Measurements from ENCODE around the gene MRPL28. TPM values are rescaled to one million over a fixed set of nuclear protein-coding genes. Genes with fewer than 3 reads are reported as not detected.
"Not testable (repeated sequence)": the region's sequence is repeated elsewhere in the genome, so short reads cannot be mapped to it uniquely, and the experiment has no call there.

The MRPL28 gene
- total and polyA plus RNA-seq, 10 donors, result 38.0 to 108 (median 55.8) TPM

- TF ChIP-seq CTCF (IDR thresholded peaks at IDR 0.05 in 8 of 11, conservative IDR thresholded peaks at IDR 0.05 in 3 of 11) (no peak), POLR2A (IDR thresholded peaks at IDR 0.05) (no peak), POLR2AphosphoS5 (IDR thresholded peaks at IDR 0.05) (no peak)
Measured at GRCh38 chr16:339680-340079, 30.7 kb downstream of the MRPL28 start.

GRCh38 chr16:337975-338575, 32.3 kb downstream of the MRPL28 start:
- H3K4me1 ChIP-seq, result peaks cover 5 to 94% (median 54%) of the 10 kb centered on the region in 6 donors
- WGBS, 5 donors, result 68 to 83% (median 78%) methylated on average over 19 to 21 of the region's 21 CpGs
- H3K9me3 ChIP-seq, result no peaks in the 10 kb centered on the region
- intact Hi-C loops (cut with DNase I; ENCODE audit: low total_unique reads), result no loop called here
- no peak for TF ChIP-seq POLR2A (IDR thresholded peaks at IDR 0.05)
- no peaks in the 10 kb centered on the region for H3K27me3 ChIP-seq (replicated peaks in 1 of 7)
- H3K27ac ChIP-seq, result peak overlapping the region in 3 of 8 donors; percentile 17 to 66 (median 64)
- DNase-seq, result no peak
- H3K36me3 ChIP-seq, result peaks cover 0 to 22% (median 0%) of the 10 kb centered on the region in 6 donors
- H3K4me3 ChIP-seq, result no peak overlapping the region

More at GRCh38 chr16:339680-340079, 30.7 kb downstream of the MRPL28 start:
- intact Hi-C loops (cut with DNase I; ENCODE audit: low total_unique reads), result no loop called here
- Histone ChIP-seq H3K27ac (peak overlapping the region in 5 of 8 donors; percentile 18 to 67 (median 60)), H3K4me1 (peaks cover 5 to 95% (median 59%) of the 10 kb centered on the region in 6 donors), H3K9me3 (no peaks in the 10 kb centered on the region), H3K36me3 (peaks cover 0 to 38% (median 6%) of the 10 kb centered on the region in 6 donors), H3K4me3 (no peak overlapping the region), H3K27me3 (replicated peaks in 1 of 7) (no peaks in the 10 kb centered on the region)
- 19 to 32% (median 26%) methylated on average over 5 of the region's 5 CpGs for WGBS, 5 donors
- peak; percentile 79 for DNase-seq

GRCh38 chr16:337437-337836, 32.9 kb downstream of the MRPL28 start:
- H3K4me1 ChIP-seq, result peaks cover 5 to 93% (median 52%) of the 10 kb centered on the region in 6 donors
- no peaks in the 10 kb centered on the region for H3K27me3 ChIP-seq (replicated peaks in 1 of 7)
- TF ChIP-seq CTCF (IDR thresholded peaks at IDR 0.05 in 8 of 11, conservative IDR thresholded peaks at IDR 0.05 in 3 of 11), result no peak
- TF ChIP-seq POLR2A (IDR thresholded peaks at IDR 0.05), result no peak
- no peak for TF ChIP-seq POLR2AphosphoS5 (IDR thresholded peaks at IDR 0.05)
- intact Hi-C loops (cut with DNase I; ENCODE audit: low total_unique reads), result no loop called here
- 71 to 90% (median 84%) methylated on average over 6 to 10 of the region's 10 CpGs for WGBS, 5 donors
- H3K4me3 ChIP-seq, result no peak overlapping the region
- no peaks in the 10 kb centered on the region for H3K9me3 ChIP-seq
- peaks cover 0 to 15% (median 0%) of the 10 kb centered on the region in 6 donors for H3K36me3 ChIP-seq
- no peak for DNase-seq
- H3K27ac ChIP-seq, result peak overlapping the region in 3 of 8 donors; percentile 17 to 66 (median 64)

- Histone ChIP-seq H3K36me3 (peaks cover 0 to 5% (median 0%) of the 10 kb centered on the region in 6 donors), H3K4me3 (peak overlapping the region in 1 of 8 donors; percentile 17), H3K4me1 (peaks cover 5 to 95% (median 52%) of the 10 kb centered on the region in 6 donors), H3K27me3 (replicated peaks in 1 of 7) (no peaks in the 10 kb centered on the region), H3K27ac (peak overlapping the region in 5 of 8 donors; percentile 3 to 67 (median 26)), H3K9me3 (no peaks in the 10 kb centered on the region)
- DNase-seq, result peak; percentile 83
- TF ChIP-seq POLR2AphosphoS5 (IDR thresholded peaks at IDR 0.05) (no peak), CTCF (IDR thresholded peaks at IDR 0.05 in 8 of 11, conservative IDR thresholded peaks at IDR 0.05 in 3 of 11) (no peak), POLR2A (IDR thresholded peaks at IDR 0.05) (no peak)
- 52 to 81% (median 68%) methylated on average over 11 of the region's 11 CpGs for WGBS, 5 donors
- intact Hi-C loops (cut with DNase I; ENCODE audit: low total_unique reads), result no loop called here
Measured at GRCh38 chr16:336269-336668, 34.1 kb downstream of the MRPL28 start.

GRCh38 chr16:334861-335632, 35.3 kb downstream of the MRPL28 start:
- peaks cover 5 to 95% (median 44%) of the 10 kb centered on the region in 6 donors for H3K4me1 ChIP-seq
- DNase-seq; H3K36me3 ChIP-seq; intact Hi-C loops (cut with DNase I; ENCODE audit: low total_unique reads); H3K27me3 ChIP-seq (replicated peaks in 1 of 7); H3K9me3 ChIP-seq; H3K27ac ChIP-seq; H3K4me3 ChIP-seq: not testable (repeated sequence)
- WGBS, 5 donors, result 84 to 94% (median 90%) methylated on average over 11 of the region's 11 CpGs

- DNase-seq; H3K27ac ChIP-seq; H3K4me3 ChIP-seq; H3K9me3 ChIP-seq; H3K27me3 ChIP-seq (replicated peaks in 1 of 7); intact Hi-C loops (cut with DNase I; ENCODE audit: low total_unique reads): not testable (repeated sequence)
- WGBS, 5 donors, result 95 to 100% (median 97%) methylated on average over 5 of the region's 5 CpGs
- Histone ChIP-seq H3K36me3 (peaks cover 0 to 11% (median 2%) of the 10 kb centered on the region in 6 donors), H3K4me1 (peaks cover 0 to 95% (median 37%) of the 10 kb centered on the region in 6 donors)
Measured at GRCh38 chr16:334164-334832, 36.0 kb downstream of the MRPL28 start.

Measured in spleen (tissue), 11 donors.